GM18870 (cell line): ENCODE measurements around the gene TMEM198.

Experiments
- ATAC-seq: cut with Tn5 transposase; IDR thresholded peaks from one replicate; pipeline ENCODE4 v1.9.1; 2021; ENCODE audit warnings: moderate library complexity; ENCODE audit not compliant: unreplicated experiment

Gene TMEM198

GRCh38 chr2:219542931-219543595 lies 765 bp upstream of the TMEM198 start:
- peak; percentile 25 for ATAC-seq

GRCh38 chr2:219544567-219544966 lies 739 bp downstream of the TMEM198 start:
- no peak for ATAC-seq

GRCh38 chr2:219545295-219545942 lies 1.6 kb downstream of the TMEM198 start:
- ATAC-seq, result no peak

- ATAC-seq, result no peak
Observed at GRCh38 chr2:219545943-219546352, 2.1 kb downstream of the TMEM198 start.

GRCh38 chr2:219547621-219548020 lies 3.8 kb downstream of the TMEM198 start:
- ATAC-seq, result no peak

GRCh38 chr2:219548990-219549389 lies 5.2 kb downstream of the TMEM198 start:
- no peak for ATAC-seq

GRCh38 chr2:219549619-219550018 lies 5.8 kb downstream of the TMEM198 start:
- ATAC-seq, result no peak

GRCh38 chr2:219551441-219552381 lies 7.9 kb downstream of the TMEM198 start:
- ATAC-seq, result no peak

GRCh38 chr2:219552382-219553167 lies 8.7 kb downstream of the TMEM198 start:
- ATAC-seq, result peak; percentile 78

- no peak for ATAC-seq
Observed at GRCh38 chr2:219553168-219553417, 9.3 kb downstream of the TMEM198 start.

GRCh38 chr2:219553463-219553963 lies 9.7 kb downstream of the TMEM198 start:
- ATAC-seq, result no peak

- no peak for ATAC-seq
Observed at GRCh38 chr2:219554350-219554749, 10.5 kb downstream of the TMEM198 start.

- ATAC-seq, result no peak
Observed at GRCh38 chr2:219555956-219556355, 12.1 kb downstream of the TMEM198 start.

- ATAC-seq, result no peak
Observed at GRCh38 chr2:219556413-219556812, 12.6 kb downstream of the TMEM198 start.

- ATAC-seq, result no peak
Observed at GRCh38 chr2:219557320-219557719, 13.5 kb downstream of the TMEM198 start.

GRCh38 chr2:219557791-219558785 lies 14.3 kb downstream of the TMEM198 start:
- ATAC-seq, result no peak

- ATAC-seq, result no peak
Observed at GRCh38 chr2:219559156-219559915, 15.5 kb downstream of the TMEM198 start.

GRCh38 chr2:219560037-219560892 lies 16.4 kb downstream of the TMEM198 start:
- ATAC-seq, result no peak
